Activated CD4-positive, alpha-beta T cell treated with anti-CD3 and anti-CD28 coated beads, Interleukin-2, amount 50 U/mL, for 1 hour (primary cell): ENCODE data around the gene CLBA1.

Source experiments
- DNase-seq: peaks from one replicate; pipeline ENCODE4 v3.0.0-alpha.2; 2020

The CLBA1 gene

DNA sequence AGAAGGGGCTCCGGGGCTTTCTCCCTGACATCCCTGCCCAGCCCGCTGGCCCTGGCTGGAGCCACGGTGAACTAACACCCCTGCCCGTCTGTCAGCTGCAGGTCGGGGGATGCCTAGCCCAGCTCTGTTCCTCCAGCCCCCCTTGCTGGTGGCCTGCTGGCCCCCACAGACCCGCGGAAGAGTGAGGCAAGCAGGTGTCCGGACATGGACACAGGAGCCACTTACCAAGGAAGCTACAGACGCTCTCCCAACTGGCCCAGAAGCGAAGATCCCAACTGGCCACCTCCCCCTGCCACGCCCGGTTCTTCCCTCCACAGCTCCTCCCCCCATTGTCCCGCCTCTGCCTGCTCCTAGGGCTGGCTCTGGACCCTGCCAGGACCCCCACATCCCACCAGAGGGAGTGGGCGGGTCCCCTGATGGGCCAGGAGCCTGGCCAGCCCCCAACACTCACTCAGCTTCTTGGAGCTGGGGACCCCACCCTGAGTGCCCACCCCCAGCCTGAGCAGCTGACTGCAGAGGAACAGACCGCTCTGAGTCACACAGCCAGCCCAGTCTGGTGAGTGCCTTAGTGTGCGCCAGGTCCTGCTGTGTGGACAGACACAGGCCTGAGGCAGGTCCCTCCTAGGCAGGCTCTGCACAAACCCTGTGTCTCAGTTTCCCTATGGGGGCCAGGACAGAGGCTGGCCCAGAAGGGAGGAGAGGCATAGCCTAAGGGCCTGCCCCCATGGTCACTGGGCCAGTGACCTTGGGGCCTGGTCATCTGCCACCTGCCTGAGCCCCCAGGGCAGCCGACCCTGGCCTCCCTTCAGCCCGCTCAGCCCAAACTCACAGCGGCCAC, 15.1 kb upstream of the CLBA1 start:
- DNase-seq, result no peak

DNA sequence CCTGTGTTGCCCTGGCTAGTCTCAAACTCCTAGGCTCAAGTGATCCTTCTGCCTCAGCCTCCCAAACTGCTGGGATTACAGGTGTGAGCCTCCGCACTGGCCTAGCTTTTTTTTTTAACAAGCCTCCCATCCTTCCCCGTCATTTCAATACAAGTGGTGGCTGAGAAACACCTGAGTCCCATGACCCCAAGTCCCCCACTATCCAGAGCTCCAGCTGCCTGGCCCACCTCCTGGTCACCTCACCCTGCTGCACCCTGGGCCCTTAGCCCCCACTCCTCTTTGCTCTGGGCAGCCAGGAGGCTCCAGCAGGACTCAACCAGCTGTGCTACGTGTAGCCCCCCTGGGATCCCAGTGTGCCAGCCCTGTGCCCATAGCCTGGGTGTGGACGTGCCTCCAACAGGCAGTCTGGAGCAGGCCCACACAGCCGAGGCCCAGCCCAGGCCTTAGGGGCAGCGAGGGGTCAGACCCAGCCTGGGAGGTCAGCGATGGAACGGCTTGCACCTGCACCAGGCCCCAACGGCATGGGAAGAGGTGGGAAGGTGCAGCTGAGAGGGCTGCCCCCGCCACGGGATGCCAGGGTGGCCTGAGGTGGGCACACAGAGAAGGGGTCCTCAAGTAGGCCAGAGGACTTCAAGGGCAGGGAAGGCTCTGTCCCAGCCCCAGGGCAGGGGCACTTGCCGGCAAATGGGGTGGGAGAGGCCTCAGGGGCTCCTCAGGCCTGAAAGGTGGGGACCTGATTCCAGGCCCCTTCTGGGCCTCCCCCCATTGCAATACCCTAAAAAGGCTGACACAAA, 13.9 kb upstream of the CLBA1 start:
- no peak for DNase-seq

DNA sequence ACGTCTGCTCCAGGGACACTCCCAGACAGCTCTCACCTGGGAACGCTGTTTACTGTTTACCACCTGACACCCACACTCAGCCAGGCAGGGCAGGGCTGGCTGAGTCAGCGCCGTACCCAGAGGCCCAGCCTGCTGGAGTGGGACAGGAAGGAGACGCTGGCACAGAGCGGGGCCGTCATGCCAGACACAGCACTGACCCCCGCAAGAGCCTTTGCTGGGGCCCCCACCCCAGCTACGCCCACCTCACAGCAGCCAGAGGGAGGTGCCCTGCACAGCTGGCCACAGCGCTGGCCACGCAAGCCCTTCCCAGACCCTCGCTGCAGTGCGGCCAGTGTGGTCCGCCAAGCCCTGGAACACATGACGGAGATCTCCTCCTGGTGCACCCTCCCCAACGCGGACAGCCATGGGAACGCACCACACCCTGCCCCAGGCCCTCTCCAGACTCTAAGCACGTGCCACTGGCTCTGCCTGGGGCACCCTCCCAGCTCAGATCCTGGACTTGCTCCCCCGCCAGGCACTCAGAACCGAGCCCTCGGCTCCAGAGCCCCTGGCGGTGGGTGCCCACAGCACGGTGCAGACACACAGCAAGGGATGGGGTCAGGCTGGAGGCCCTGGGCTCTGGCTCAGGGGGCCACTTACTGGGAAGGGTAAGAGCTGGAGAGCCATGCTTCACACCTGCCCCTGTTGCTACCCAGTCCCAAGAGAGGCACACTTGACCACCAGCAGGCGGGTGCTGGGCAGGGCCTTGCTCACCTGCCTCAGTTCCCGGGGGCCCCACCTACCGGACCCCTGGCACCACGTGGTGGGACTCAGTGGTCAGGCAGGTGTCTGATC, 13.1 kb upstream of the CLBA1 start:
- no peak for DNase-seq

DNA sequence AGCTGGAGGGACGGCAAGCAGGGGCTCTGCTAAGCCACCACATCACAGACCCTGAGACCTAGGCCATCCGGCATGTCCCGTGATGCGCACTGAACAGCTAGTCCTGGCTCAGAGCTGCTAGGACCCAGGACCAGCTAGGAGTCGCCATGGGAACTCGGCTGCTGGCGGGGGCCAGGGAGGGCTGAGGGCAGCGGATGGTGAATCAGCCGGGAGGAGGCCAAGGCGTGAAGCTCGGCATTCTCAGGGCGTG, 12.5 kb upstream of the CLBA1 start:
- no peak for DNase-seq

DNA sequence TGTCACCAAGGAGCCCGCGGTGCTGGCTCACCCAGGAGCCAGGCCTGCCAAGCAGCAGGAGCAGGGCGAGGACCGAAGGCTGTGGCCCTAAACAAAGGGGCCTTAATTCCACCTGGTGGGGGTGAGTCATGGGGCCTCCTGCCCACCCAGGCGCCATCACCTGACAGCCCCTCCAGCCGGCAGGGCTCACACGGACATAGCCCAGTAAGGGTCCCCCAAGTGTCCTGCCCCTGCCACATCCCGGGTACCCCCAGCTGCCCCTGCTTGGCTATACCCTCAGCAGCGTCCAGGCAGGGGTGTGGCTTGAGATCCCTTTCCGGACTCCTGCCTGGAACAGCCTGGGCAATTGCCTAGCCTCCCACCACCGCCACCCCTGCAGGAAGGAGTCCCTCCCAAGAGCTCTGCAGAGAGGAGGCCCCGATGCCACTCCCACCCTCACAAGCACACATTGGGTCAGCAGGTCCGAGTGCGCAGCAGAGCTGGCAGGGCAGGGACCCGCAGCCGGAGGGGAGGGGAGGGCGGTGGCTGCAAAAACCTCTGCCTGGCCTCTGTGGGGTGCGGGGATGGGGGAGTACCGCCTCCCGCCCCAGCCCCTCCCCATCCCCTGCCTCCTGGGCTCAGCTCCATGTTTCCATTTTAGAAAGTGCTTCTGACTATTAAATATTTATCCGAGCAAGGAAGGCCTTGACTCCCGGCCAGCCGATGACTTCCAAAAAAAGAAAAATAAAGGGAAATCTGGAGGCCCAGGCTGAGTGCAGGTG, 12.0 kb upstream of the CLBA1 start:
- no peak for DNase-seq

DNA sequence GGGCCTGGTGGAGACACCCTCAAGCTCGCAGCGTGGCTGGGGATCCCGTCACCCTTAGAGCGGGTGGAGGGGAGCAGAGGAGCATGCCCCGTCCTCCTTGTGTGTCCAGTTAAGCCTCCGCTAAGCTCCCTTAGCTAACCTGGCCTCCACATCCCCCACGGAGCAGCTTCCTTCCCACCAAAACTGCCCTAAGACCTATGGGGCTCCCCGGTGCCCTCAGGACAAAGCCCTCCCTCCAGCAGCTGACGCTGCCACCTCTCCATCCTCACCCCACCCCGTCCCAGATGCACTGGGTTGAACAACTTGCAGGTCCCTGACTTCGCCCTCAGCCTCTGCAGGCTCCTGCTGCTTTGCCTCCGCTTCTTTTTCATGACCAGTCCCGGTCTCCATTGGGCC, 11.4 kb upstream of the CLBA1 start:
- DNase-seq, result no peak

DNA sequence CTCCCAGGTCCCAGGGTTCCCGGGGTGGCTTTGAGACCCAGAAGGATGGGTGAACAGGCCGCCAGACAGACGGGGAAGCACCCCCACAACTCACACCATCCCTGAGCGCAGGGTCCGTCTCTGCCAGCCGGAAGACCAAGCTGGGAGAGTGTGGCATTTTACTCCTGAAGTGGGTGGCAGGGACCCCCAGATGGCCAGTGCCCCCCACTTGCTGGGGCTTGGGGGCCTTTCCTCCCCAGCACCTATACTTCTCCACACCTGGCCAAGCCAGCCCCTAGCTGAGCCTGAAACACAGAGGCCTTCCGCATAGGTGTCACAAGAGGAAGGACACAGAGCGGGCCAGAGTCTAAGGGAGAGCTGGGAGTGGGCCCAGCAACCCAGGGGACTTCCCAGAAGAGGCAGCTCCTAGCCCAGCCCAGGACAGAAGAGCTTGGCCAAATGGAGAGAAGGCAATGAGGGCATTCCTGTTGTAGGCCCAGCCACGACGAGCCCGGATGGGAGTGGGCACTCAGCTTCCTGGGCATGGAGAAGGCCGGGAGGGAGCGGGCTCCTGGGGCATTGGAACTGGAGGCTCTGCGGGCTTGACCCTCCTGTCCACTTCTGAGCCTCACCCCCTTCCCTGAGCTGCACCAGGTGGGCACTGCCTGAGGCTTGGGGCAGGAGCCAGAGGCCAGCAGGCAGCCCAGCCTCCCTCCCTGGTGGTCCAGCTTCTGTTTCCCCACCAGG, 10.8 kb upstream of the CLBA1 start:
- no peak for DNase-seq

DNA sequence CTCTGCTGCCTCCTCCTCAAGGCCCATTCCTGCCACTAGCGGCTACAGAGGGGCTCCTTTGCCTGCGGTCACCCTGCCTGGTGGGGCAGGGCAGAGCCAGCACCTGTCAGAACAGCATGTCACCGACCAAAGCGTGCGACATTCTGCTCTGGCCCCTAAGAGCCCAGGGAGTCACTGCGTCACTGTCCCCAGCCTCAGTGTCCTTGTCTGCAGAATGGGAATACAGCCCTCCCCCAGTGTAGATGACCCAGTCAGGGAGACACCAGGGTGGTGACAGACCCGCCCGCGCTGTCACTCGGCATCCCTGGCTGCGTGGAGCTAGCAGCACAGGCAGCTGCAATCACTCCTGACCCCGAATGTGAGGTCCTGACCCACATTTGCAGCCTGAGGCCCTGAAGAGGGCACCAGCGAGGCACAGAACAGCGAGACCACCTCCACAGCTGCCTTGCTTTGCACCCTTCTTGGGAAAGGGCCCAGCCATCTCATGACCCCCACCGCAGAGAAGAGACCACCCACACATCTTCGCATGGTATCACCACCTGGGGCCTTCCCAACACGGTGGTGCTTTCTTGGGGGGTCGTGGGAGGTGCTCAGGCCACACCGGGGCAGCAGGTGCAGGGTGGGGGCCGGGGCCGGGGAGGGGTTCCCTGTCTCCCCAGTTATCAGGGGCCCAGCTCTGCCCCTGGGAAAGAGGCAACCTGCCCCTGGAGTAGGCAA, 9.9 kb upstream of the CLBA1 start:
- no peak for DNase-seq

DNA sequence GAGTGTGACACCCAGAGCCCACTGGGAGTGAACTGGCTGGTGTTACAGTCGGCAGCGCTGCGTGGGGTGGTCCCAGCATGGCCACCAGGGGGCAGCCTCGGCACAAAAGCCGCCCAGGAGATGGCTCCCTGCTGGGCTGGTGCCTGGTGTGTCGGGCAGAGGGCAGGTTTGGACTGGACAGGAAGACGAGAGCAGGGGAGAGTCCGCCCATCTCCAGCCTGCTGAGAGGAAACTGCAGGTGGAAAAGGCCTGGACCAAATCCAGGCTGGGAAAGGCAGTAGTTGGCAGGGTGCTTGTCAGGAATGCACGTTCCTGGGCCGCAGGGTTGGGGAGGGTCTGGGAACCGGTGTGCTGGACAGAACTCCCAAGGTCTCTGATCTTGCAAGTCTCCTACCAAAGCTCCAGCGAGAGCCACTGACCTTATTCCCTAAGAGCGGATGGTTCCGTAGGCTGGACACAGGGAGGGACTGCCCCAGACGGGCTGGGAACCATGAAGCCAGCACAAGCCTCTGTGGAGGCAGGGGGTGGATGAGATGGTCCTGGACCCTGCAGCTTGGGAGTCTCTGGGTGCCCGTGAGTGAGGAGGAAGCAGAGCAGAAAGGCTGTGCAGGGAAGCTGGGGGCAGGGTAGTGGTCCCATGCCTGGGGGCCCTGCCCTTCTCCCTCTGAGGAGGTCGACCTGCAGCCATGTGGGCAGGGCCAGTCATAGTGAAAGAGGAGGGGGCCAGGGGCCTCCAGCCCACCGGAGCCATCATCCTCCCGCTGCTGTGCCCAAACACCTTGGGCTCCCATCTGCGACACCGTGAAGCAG, 9.2 kb upstream of the CLBA1 start:
- DNase-seq, result peak; percentile 87

DNA sequence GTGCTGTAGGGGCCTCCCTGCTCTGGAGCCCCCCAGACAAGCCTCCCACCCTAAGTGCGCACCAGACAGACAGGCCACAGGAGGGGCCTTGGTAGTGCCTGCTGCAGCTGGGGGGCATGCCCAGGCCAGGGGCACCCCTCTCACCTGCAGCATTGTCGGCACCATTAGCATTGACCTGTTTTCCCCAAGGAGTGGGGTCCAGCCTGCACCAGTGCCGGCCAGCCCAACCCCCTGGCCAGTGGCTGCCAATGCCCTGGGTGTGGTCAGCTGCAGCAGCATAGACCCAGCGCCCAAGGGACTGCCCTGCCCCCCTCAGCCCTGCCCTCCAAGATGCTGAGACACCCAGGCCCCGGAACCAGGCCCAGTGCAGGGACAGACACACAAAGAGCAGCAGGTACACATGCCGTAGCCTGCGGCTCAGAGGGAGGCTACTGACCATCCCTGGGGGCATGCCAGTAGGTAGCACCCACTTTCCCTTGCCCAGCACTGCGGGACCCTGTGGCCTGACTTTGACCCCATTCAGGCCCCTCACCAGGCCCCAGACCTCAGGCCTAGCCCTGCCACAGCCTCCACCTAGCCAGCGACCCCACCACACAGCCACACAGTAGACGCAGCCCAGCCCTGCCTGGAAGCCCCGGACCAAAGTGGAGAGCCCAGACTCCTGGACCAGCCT, 8.4 kb upstream of the CLBA1 start:
- no peak for DNase-seq

DNA sequence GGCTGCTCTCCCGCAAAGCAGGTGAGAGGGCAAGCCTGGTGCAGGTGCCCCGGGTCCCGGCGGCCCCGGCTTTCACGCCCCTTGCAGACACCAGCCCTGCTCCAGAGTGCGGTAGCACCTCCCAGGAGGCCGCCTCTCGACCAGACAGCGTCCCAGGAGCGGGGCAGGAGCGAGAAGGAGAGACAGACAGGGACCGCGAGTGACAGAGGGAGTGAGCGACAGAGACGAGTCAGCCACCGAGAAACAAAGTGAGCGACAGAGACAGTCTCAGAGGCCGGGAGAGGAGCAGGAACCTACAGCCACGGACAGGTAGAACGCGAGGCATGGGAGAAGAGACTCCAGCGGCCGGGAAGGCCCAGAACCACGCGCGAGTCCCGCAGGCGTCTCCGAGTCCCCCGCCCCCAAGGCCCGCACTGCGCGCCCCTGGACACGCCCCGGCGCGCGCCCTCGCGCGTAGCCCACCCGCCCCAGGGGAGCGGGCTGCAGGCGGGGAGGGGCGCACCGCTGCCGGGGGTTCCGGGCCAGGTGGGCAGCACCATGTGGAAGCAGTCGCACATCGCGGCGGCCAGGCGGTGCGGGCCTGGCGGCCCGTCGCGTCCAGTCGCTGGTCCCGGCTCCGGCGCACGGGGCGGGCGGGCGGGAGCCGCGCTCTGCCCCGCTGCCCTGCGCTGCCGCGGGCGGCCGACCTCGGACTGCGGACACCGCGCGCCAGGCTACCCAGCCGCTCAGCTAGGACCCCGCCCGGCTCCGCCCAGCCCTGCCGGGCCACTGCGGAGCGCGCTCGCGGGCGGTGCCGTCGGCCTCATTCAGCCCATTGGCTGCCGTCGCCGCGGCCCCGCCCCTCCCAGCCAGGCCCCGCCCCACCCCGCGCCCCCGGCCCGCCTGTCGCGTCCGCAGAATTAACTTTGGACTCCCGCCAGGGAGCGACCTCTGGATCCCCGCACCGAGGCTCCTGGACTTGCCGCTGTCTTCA, 7.6 kb upstream of the CLBA1 start, which contains the start of gene AHNAK2:
Gene AHNAK2 (minus strand): TSS at position 694 of the 973 bp plus-strand sequence. CDS start 137 bp downstream, at position 557.
- peak; percentile 50 for DNase-seq

DNA sequence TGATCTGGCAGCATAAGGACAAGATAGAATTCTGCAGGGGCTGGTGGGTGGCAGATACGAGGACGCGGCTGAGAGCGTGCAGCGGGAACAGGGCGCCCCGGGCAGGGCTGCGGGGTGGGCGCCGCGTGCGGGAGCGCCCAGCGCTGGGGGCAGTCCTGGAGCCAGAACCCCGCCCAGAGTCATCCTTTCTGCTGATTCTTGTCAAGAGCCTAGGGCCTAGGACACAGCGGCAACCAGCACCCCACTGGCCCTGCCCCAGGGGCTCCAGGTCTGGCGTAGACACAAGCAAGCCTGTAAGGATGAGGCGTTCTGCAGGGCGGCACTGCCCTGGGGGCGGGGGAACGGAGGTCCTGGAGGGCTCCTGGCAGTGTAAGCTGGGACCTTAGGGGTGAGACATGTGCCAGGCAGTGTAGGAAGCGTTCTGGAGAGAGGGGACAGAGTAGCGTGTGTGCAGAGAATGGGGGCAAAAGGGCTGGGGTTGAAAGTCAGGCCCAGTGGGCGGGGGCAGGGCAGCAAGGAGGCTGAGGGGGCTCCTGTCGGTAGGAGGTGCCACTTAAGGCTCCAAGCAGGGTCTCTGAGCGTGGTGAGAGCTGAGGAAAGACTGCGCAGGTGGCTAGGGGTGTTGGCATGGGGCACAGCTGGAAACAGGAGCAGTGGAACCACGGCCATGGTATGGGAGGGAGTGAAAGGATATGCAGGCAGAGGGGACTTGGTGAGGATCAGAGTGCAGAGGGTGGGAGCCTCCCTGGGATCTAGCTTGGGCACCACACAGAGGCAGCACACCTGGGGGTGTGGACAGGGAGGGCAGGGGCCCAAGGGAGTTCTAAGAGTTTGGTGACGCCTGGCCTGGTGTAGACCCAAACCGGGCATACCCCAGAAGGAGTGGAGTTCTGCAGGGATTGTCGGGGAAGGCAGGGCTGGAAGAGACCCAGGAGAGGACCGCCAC, 6.6 kb upstream of the CLBA1 start:
- DNase-seq, result no peak

DNA sequence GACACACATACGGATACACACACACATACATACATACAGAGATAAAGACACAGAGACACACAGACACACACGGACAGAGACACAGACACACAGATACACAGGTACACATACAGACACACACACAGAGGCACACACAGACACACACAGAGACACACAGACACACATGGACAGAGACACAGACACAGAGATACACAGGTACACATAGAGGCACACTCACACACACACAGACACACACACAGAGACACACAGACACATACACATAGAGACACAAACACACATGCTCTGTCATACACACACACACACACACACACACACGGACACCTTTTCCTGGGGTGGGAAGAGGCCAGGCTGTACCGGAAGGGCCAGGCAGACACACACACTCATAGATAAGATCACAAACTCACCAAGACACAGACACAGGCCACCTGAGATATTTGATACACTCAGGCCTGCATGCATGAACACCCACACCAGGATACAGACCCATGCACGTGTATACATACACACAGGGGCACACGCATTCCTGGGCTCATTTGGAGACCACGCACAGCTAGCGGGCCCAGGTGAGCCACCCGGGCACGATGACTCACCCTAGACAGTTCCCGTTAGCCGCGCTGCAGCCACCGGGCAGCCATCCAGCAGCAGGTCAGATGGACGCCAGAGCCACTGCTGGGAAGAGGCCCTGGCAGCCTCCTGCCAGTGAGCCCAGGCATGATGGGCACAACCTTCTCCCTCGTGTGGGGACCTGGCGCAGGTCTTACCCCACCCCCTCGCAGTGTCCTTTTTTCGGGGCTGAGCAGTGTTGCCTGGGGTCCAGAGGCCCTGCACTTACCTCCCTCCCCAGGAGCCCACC, 5.6 kb upstream of the CLBA1 start:
- DNase-seq, result no peak

DNA sequence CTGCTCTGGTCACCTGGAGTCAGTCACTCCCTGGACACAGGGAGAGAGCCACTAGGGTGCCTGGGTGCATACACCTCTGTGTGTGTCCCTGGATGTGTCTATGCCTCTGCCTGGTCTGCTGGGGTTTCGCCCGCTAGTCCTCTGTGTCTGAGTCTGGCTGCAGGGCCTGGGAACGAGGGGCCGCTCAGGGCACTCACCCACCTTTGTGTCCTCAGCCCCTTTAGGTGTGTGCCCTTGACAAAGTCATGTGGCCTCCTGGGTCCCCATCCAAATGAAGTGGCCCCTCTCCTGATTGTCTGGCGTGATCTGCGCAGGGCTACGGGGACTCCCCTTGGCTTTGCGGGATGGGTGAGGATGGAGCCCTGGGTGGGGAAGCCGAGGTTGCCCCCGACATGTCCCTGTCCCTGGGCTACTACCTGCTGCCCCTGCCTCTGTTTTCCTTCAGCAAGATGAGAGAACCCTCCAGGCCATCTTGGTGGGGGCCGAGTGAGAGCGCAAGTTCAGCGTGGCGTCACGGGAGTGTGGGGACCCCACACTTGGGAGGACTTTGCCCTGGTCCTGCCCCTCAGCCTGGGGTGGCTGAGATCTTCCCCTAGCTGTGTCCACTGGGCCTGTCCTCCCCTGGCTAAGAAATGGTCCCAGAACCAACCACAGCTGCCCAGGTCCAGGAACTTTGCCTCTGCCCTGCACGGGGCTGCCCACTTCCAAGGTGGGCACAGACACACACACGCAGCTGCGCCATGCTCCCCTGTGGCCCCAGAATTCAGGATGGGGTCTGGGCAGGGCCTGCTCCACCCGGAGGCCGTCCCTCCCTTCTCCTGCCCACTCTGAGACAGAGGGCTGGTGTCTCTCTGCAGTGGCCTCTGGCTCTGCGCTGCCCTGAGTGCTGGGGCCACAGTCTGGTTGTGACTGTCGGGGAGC, 4.7 kb upstream of the CLBA1 start:
- no peak for DNase-seq
